NCI-H187 treated with DMSO at 0.1 percent for 48 hours (cell line): ENCODE data around the gene MLXIPL.
"Not testable (repeated sequence)": the region's sequence is repeated elsewhere in the genome, so short reads cannot be mapped to it uniquely, and the experiment has no call there.

ENCODE experiments used
- DNase-seq: peaks from one replicate; lab custom pipeline; 2025; lab: John Stamatoyannopoulos, UW

MLXIPL gene

GRCh38 chr7:73581006-73581405, 43.3 kb downstream of the MLXIPL start:
- not testable (repeated sequence) for DNase-seq

- peak; percentile 99 for DNase-seq
These were observed 45.8 kb downstream of the MLXIPL start, which contains the start of gene TBL2 for GRCh38 chr7:73578342-73579128. TSS of gene TBL2 (minus strand) at chr7:73578579. CDS start at chr7:73578549, 30 bp downstream.

- DNase-seq, result no peak
These were observed 46.5 kb downstream of the MLXIPL start for GRCh38 chr7:73577627-73578341.

GRCh38 chr7:73573791-73574190, 50.5 kb downstream of the MLXIPL start:
- no peak for DNase-seq

- no peak for DNase-seq
These were observed 51.0 kb downstream of the MLXIPL start for GRCh38 chr7:73573276-73573675.

GRCh38 chr7:73572767-73573186, 51.5 kb downstream of the MLXIPL start:
- DNase-seq, result no peak

- DNase-seq, result no peak
These were observed 53.3 kb downstream of the MLXIPL start for GRCh38 chr7:73570977-73571376.

GRCh38 chr7:73570521-73570920, 53.8 kb downstream of the MLXIPL start:
- DNase-seq, result no peak

GRCh38 chr7:73569042-73569608, 55.2 kb downstream of the MLXIPL start:
- no peak for DNase-seq

GRCh38 chr7:73567846-73568685, 56.3 kb downstream of the MLXIPL start:
- DNase-seq, result no peak

GRCh38 chr7:73567140-73567539, 57.2 kb downstream of the MLXIPL start:
- DNase-seq, result no peak

- DNase-seq, result not testable (repeated sequence)
These were observed 57.9 kb downstream of the MLXIPL start for GRCh38 chr7:73566431-73566830.

GRCh38 chr7:73565675-73566340, 58.5 kb downstream of the MLXIPL start:
- DNase-seq, result no peak

- no peak for DNase-seq
These were observed 64.0 kb downstream of the MLXIPL start for GRCh38 chr7:73560109-73560835.

- DNase-seq, result no peak
These were observed 66.7 kb downstream of the MLXIPL start, which contains the start of gene BCL7B for GRCh38 chr7:73557397-73558257. TSS of gene BCL7B (minus strand) at chr7:73557690. CDS start at chr7:73557578, 112 bp downstream.

- peak; percentile 75 for DNase-seq
These were observed 67.3 kb downstream of the MLXIPL start for GRCh38 chr7:73557108-73557396.

- DNase-seq, result no peak
These were observed 67.9 kb downstream of the MLXIPL start for GRCh38 chr7:73556208-73557107.

- no peak for DNase-seq
These were observed 68.8 kb downstream of the MLXIPL start for GRCh38 chr7:73555411-73555982.
